Measurements from ENCODE around the gene KLHDC10.

- TF ChIP-seq GATA2 (IDR thresholded peaks at IDR 0.05; ENCODE audit: low read depth, low read length) (no peak), GATA3 (IDR thresholded peaks at IDR 0.05; ENCODE audit: low read depth, low read length) (no peak)
These were observed 38.5 kb downstream of the KLHDC10 start for GRCh38 chr7:130108809-130109208.
